CD4-positive, alpha-beta T cell treated with Interleukin-12 subunit alpha and Interleukin-12 subunit beta, for 1 hour (primary cell): Measurements from ENCODE around the gene TRIM24.

Experiments used
- DNase-seq: peaks from one replicate; pipeline ENCODE4 v3.0.0-alpha.2; 2020

Gene TRIM24

DNA sequence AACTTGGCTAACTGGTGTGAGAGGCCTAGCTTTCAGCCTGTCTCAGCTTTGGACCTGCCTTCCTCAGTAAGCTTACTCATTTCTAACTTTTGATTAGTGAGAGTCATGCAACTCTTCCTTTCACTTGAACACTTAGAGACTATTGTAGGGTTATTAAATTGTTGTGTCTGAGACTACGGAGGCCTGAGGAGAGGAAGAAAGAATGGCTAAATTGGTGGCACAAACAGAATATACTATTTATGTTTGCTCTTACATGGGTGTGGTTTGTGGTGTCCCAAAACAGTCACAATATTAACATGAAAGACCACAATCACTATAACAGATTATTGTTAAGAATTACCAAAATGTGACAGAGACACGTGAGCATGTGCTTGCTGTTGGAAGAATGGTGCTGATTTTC lies 82.1 kb downstream of the TRIM24 start:
- no peak for DNase-seq

DNA sequence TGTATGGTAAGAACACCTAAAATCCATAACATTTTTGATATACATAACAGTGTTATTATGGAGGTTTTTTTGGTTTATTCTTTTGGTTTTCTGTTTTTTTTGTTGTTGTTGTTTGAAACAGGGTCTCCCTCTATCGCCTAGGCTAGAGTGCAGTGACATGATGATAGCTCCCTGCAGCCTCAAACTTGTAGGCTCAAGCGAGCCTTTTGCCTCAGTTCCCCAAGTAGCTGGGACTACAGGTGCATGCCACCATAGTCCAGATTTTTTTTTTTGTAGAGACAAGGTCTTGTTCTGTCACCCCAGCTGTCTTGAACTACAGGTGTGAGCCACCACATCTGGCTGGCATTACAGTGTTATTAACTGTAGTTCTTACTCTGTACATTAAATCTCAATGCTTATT lies 83.7 kb downstream of the TRIM24 start:
- DNase-seq: no peak

DNA sequence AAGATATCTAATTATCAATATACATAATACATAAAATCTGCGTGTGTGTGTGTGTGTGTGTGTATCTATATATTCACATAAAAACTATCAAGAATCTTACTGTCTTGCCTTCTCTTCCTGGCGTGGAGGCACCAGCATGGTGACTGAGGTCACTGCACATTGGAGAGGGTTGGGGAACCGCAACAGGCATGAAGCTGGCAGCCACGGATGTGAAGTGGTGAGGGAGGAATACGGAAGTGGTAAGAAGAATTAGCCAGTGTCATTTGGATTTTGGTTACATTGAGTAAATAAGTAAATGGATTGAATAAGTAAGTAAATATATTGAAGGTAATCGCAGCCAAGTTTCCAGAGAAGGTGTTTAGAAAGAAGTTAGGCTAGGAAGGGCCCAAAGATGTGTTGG lies 85.1 kb downstream of the TRIM24 start:
- DNase-seq: no peak

DNA sequence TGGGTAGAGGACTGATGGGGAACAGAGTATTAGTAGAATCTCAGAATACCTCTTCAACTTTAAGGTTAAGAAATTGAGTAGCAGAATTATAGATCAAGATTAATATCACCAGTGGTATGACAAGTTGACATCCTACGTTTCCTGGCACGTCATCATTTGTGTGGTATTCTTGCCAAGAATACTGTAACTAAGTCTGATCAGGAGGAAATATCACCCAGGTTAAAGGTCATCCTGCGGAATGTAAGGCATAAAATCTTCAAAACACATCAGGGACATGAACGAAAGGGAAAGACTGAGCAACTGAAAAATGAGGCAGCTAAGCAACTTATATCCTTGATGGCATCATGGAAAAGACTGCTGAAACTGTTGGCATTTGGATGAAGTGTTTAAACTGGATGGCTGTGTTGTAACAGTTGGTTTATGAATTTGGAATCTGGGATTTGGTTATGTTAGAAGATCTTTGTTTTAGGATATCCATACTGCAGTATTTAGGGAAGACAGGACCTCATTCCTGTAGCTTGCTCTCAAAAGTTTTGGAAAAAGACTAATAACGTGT lies 86.1 kb downstream of the TRIM24 start:
- no peak for DNase-seq

DNA sequence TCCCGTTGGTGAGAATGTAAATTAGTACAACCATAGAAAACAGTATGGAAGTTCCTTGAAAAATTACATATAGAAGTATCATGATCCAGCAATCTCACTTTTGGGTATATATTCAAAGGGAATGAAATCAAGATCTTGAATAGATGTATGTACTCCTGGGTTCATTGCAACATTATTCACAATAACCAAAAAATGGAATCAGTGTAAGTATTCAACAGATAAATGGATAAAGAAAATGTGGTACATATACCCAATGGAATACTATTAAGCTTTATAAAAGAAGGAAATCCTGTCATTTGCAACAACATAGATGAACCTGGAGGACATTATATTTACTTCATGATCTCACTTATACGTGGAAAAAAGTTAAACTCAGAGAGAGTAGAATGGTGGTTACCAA lies 86.8 kb downstream of the TRIM24 start:
- DNase-seq: no peak

DNA sequence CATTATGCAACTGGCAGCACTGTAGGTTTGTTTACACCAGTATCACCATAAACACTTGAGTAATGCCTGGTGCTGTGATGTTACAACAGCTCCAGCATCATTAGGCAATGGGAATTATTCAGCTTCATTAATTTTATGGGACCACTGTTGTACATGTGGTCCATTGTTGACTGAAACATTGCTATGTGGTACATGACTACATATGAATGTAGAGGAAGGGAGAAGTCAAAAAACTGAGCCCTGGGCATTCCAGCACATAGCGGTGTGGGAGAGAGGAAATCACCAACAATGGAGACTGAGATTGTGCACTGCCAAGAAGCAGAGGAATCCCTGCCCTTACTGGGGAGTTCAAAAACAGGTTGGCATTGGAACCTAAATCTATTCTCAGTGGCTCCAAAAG lies 89.0 kb downstream of the TRIM24 start:
- no peak for DNase-seq

DNA sequence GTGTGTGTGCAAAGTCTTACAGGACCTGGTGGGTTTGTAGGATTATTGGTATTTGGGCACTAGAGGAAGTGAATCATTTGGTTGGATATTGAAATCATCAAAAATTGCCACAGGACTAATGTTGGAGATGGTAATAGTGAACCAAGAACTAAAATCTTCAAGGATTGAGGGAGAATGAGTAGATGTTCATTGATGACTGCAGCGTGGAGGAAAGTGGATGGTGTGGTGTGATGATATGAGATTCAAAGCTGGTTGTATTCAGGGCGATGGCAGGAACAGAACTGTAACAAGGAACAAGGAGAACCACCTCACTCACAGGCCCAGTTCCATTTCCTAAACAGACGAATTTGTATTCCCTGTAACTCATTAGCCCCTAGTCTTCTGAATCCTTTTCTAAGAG lies 90.3 kb downstream of the TRIM24 start:
- DNase-seq: no peak

DNA sequence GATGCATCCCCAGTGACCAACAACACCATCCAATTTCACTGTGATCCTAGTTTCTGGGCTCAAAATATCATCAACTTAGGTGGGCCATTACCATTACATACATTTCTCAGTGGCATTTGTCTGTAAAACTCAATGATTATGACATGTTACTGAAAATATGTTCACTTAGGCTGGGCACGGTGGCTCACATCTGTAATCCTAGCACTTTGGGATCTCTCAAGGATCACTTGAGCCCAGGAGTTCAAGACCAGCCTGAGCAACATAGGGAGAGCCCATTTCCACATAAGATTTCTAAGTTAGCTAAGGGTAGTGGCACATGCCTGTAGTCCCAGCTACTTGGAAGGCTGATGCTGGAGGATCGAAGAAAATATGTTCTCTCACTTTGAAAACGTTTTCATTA lies 91.0 kb downstream of the TRIM24 start:
- no peak for DNase-seq

DNA sequence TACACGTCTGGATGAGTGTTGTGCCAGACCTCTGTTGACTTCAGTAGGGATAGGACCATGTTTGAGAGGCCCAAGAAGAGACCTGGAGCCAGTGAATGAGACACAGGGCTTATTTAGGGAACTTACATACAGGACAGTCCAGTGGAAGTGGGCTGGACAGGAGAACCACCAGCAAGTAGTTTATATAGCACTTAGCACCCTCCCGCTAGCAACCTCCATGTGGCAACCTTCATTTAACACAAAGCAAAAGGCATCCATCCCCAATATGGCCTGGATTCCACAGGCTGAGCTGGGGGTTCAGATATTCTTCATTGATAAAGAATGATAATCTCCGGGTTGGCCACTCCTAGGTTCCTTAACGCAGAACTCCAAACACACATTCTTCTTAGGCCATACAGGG lies 93.7 kb downstream of the TRIM24 start:
- no peak for DNase-seq

DNA sequence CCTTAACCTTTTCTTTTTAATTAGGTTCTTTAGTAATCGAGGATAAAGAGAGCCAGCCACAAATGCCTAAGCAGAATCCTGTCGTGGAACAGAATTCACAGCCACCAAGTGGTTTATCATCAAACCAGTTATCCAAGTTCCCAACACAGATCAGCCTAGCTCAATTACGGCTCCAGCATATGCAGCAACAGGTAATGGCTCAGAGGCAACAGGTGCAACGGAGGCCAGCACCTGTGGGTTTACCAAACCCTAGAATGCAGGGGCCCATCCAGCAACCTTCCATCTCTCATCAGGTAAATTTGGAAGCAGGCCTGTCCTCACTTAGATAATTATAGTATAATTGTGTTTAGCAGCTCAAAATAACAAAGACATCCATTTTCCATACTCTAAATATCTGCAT lies 94.6 kb downstream of the TRIM24 start:
- DNase-seq: no peak

DNA sequence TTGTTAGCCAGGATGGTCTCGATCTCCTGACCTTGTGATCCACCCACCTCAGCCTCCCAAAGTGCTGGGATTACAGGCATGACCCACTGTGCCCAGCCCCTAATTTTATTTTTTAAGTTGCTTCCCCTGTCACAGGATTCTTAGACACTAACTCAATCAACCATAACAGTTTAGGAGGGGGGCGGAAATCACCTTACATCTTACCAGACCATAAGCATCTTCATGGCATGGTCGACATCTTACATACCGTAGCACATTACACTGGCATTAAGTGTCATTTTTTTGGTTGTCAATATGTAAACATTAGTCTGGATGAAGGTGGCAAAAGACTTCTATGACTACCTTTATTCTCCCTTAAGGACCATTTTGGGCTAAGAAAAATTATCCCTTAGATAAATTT lies 95.6 kb downstream of the TRIM24 start:
- DNase-seq: no peak

DNA sequence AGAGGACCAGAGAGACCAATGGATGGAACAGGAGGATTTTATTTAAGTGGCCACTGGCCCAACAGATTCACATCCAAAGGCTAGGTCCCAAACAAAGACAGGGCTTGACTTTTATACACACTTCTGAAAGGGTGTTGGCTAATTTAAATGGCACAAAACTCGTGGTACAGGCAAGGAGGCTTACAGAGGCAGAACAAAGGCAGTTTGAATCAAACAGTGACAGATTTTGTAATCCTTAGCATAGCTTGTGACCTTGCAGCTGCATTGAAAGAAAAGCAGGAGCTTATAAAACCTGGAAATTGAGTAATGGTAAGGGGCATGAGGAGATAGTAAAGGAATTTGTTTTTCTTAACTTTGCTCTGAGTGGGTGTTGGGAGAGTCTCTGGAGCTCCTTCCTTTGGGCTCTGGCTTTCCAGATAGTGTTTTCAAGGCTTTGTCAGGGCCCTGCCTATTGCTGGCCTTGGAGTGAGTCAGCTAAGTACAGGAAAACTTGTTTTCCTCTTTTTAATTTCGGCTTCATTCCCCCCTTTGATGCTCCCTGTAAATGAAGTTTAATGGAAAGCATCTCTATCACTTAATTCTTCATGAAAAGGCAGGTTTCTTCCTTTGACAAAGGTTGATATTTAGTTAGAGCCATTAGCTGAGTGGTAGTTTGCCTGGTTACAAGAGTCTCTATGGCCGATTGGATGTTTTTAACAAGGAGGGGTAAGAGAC lies 96.9 kb downstream of the TRIM24 start:
- no peak for DNase-seq

DNA sequence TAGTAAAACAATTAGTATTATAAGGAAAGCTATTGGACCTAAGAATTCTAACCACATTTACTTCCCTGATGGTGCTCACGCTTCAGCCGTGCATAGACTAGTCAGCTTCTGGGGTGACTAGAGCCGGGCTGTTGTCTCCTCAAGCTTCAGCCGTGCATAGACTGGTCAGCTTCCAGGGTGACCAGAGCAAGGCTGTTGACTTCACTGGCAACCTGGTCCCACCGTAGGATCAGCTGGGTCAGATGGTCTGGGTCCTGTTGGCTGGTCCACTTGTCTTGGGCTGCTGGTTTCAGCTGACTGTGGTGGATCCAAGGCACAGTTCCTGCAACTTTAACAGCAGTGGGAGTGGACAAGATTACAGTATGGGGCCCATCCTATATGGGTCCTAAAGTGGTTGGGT lies 99.4 kb downstream of the TRIM24 start:
- DNase-seq: no peak

DNA sequence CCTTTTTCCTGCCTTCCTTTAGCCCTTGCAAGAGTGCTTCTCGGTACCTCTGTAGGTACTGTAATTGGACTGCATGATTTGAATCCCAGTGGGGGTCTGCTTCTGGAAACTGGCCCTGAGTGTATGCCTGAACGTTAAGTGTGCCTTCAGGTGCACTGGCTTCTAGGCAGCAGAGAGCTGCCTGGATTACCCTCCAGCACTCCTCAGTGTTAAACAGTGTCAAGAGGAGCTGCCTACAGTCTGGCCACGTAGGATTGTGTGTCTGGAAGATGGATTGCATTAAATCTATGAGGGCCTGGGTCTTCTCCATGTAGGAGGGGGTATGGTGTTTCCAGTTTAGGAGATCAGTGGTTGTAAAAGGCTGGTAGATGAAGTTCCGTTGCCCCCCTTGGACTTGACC lies 103.7 kb downstream of the TRIM24 start:
- DNase-seq: no peak

DNA sequence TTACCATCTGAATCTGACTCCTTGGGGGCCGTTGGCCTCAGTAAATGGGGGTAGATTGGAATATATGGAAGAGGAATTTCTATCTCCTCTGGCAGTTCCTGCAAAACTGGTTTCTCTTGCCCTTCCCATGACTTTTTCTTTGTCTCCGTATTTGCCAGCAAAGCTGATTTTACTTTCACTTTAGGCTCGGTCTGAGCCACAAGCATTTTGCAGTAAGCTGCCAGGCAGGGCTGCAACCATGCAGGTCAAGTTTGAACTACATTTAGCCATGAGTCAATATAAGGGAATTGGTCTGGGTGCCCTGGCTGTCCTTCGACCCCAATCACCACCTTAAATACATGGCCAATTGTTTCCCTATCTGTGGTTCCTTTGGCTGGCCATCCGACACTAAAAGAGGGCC lies 104.3 kb downstream of the TRIM24 start:
- DNase-seq: no peak

DNA sequence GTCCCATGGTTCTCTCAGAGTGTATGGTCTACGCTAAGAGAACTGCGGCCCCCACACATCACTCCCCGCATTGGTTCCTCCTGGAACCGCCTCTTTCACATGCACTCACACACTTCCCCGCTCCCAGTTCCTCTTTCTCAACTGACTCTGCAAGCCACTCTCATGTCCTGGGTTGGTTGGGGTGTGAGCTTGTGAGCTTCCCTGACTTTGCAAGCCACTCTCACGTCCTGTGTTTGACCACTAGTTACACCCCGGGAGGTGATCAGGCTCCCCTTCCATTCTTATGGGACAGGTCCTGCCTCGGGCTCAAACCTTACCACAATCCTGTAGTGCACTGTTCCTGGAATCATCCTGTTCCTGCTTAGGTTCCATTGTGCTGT lies 105.0 kb downstream of the TRIM24 start:
- no peak for DNase-seq

DNA sequence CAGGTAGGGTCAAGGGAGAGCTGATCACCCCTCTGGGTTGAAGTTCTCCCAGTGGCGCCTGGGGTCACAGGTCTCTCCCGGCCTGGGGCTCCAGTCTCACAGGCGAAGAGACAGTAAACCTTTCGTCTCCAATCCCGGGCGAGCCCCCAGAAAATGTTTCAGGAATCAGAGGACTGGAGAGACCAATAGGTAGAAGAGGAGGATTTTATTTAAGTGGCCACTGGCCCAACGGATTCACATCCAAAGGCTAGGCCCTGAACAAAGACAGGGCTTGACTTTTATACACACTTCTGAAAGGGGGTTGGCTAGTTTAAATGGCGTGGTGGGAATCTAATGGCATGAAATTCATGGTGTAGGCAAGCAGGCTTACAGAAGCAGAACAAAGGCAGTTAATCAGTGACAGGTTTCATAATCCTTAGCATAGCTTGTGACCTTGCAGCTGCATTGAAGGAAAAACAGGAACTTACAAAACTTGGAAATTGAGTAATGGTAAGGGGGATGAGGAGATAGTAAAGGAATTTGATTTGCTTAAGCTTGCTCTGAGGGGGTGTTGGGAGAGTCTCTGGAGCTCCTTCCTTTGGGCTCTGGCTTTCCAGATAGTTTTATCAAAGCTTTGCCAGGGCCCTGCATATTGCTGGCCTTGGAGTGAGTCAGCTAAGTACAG lies 105.5 kb downstream of the TRIM24 start:
- no peak for DNase-seq

DNA sequence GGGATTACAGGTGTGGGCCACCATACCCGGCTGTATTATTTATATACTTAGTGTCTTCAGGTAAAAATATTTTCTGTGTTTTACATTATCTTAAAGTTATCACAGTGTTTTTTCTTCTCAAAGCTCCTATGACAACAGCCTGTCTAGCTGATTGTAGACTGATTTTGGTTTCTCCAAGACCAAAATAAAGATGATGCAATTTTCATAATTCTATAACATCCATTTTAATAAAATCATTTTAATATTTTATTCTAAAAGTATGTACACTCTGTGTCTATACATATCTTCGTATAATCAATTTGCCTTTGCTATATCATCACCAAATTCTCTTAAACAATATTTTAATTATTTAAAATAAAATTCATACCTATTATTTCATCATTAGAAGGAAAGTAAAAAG lies 108.6 kb downstream of the TRIM24 start:
- no peak for DNase-seq

DNA sequence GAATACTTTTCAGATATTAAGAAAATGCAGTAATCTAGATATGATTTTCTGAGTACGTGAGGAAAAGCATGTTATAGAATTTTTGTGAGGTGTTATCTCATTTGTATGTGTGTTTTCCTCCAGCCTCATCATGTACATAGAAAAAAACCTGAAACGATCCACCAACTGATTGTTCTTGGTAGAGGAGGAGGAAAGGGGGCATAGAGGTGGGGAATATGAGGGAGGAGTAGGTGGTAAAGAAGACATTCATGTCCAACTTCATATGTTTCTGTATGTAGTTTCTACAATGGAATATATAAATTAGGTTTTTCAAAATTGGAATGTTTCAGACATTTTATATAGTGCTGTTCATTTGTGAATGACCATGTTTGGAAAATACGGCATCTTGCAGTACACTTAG lies 109.4 kb downstream of the TRIM24 start:
- DNase-seq: no peak

DNA sequence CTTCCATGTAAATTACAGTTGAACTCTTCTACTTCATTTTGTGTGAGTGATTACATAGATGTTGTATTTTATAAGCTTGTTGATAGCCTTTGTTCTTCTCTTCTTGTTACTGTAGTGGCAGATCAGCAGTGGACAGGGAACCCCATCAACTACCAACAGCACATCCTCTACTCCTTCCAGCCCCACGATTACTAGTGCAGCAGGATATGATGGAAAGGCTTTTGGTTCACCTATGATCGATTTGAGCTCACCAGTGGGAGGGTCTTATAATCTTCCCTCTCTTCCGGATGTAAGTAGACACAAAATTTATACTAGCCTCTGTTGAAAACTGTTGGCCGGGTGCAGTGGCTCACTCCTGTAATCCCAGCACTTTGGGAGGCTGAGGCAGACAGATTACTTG lies 110.7 kb downstream of the TRIM24 start:
- no peak for DNase-seq

DNA sequence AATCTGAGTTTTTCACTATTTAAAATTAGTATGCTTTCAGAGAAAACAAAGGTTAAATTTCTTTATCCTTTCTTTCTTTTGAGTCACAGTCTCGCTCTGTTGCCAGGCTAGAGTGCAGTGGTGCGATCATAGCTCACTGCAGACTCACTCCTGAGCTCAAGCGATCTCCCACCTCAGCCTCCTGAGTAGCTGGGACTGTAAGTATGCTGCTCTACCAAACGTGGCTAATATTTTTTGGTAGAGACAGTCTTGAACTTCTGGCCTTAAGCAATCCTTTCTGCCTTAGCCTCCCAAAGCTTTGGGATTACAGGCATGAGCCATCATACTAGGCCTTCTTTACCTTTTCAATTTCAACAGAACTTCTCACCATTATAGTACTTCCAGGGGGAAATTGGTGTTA lies 113.7 kb downstream of the TRIM24 start:
- DNase-seq: no peak

DNA sequence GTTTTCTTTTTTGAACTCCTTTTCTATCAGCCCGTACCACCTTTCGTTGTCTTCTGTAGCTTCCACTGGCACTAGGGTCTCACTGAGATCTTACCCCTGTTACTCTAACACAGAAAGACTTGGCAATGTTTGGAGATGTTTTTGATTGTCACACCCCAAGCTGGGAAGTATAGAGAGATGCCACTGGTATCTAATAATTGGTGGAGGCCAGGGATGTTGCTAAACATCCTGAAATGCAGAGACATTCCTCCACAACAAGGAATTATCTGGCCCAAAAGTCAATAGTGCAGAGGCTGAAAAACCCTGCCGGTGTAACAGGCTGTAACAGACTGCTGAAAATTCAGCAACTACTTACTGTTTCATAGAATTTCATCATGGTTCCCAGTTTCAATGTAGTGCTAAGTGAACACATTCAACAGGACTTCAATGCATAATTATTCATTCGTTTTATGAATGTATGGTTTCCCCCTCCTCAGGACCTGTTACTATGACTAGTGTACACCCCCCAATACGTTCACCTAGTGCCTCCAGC lies 115.9 kb downstream of the TRIM24 start:
- DNase-seq: no peak

DNA sequence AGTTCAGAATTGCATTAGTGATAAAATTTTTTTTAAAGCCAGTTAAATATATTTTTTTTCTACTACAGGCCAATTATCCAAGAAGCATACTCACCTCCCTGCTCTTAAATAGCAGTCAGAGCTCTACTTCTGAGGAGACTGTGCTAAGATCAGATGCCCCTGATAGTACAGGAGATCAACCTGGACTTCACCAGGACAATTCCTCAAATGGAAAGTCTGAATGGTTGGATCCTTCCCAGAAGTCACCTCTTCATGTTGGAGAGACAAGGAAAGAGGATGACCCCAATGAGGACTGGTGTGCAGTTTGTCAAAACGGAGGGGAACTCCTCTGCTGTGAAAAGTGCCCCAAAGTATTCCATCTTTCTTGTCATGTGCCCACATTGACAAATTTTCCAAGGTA lies 119.1 kb downstream of the TRIM24 start:
- DNase-seq: no peak

DNA sequence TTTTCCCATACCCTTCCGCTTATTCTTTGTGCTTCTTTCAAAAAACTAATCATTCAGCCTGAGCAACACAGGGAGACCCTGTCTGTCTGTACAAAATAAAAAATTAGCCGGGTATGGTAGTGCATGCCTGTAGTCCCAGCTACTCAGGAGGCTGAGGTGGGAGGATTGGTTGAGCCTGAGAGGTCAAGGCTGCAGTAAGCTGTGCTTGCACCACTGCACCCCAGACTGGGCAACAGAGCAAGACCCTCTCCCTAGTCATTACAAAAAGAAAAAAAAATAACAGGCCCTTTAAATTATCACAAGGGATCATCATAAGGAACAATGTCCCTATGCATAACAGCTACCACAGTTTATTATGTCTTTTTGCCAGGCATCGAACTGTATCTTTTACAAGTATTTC lies 119.6 kb downstream of the TRIM24 start:
- DNase-seq: no peak

DNA sequence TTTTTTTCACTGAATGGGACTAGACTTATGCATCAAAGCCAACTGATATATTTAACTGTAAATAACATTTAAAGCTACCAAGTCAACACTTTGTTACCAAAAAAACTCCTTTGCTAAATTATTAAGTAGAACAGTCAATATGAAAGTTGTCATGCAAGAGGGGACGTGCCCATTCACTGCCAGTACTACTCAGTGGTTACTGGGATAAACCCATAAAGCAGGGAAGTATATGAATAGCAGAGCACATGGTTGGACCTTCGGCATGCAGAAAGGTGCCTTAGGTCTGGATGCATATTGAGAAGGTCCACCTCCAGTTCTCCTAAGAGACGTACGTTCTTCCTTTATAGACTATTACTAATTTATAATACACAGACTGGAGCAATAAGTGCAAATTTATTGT lies 121.0 kb downstream of the TRIM24 start:
- DNase-seq: no peak
